Adrenal gland (tissue), 5 donors: ENCODE results near the gene UBALD2.

ENCODE experiments used
- CTCF ChIP-seq, 6 experiments: fragments of 450-650 bp in 4 of 6; fragments of 200-600 bp in 2 of 6; sonication (generic) in 1 of 6; IDR thresholded peaks; 1 replicate in 5 of 6; 2 replicates in 1 of 6; pipeline versions ENCODE4 v1.5.1 to v1.8.0; 2016 to 2021; ENCODE audit warnings: antibody characterized with exemption in 6 of 6, mild to moderate bottlenecking in 2 of 6, moderate library complexity in 1 of 6
- POLR2A ChIP-seq, 2 donors: fragments of 450-650 bp; IDR thresholded peaks; one replicate each; pipeline ENCODE4 v1.6.1; 2017; ENCODE audit warnings: antibody characterized with exemption in 2 of 2, mild to moderate bottlenecking in 2 of 2, moderate library complexity in 1 of 2
- donor health status: DM: no; HTN: no; CAD: no.

DNA sequence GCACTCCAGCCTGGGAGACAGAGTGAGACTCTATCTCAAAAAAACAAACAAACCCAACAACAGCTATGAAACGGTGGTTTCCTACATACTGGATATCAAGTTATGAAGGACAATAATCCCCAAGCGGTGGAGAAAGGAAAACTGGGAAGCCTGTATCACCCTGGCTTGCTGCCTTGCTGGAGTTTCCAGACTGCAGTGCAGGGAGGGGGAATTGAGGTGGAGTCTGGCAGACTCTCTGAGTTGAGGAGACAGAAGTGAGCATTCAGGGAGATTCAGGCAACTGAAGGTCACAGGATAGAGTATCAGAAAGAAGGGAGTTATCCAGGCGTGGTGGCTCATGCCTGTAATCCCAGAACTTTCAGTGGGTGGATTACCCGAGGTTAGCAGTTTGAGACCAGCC lies 31.0 kb downstream of the UBALD2 start:
- TF ChIP-seq CTCF (IDR thresholded peaks at IDR 0.05): no peak
- no peak for TF ChIP-seq POLR2A (IDR thresholded peaks at IDR 0.05)
